T-helper 1 cell treated with Interleukin-12 subunit alpha and Interleukin-12 subunit beta and Interleukin-4 antibody, amounts not matched to agents 30 ng/mL and 1 ng/mL, for 36 hours (primary cell): ENCODE results near the gene REEP5. TPM values are rescaled to one million over a fixed set of nuclear protein-coding genes. Genes with fewer than 3 reads are reported as not detected.
"Not testable (repeated sequence)": the region's sequence is repeated elsewhere in the genome, so short reads cannot be mapped to it uniquely, and the experiment has no call there.

Source experiments
- intact Hi-C: fragments of 100-400 bp; cut with micrococcal nuclease; formaldehyde crosslinking; loops from one replicate; pipeline ENCODE4 v1.15.1; 2024
- total RNA-seq: library from RNA; stranded (reverse); gene quantifications from 2 replicates; pipeline ENCODE4 v1.2.3, GENCODE V29; 2022

The REEP5 gene
- total RNA-seq, 1 donor from 2014 or later = 97.4 TPM

DNA sequence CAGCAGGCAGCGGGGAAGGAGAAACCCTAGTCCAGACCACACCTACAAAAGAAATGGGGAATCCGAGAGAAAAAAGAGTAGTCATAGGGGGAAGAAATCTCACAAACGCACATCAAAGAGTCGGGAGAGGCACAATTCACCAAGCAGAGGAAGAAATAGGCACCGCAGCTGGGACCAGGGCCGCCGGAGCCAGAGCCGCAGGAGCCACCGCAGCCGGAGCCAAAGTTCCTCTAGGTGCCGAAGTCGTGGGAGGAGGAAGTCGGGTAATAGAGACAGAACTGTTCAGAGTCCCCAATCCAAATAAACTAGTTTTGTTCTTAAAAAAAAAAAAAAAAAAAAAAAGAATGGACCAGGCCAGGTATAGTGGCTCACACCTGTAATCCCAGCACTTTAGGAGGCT, 29.3 kb downstream of the REEP5 start:
- intact Hi-C loops = no loop called here

- intact Hi-C loops = not testable (repeated sequence)
These were observed 30.0 kb downstream of the REEP5 start for GRCh38 chr5:112892066-112892465.

- intact Hi-C loops = no loop called here
These were observed 35.1 kb downstream of the REEP5 start for GRCh38 chr5:112886975-112887374.

- intact Hi-C loops = no loop called here
These were observed 37.0 kb downstream of the REEP5 start for GRCh38 chr5:112885001-112885400.

GRCh38 chr5:112883192-112883591, 38.8 kb downstream of the REEP5 start:
- intact Hi-C loops = no loop called here

DNA sequence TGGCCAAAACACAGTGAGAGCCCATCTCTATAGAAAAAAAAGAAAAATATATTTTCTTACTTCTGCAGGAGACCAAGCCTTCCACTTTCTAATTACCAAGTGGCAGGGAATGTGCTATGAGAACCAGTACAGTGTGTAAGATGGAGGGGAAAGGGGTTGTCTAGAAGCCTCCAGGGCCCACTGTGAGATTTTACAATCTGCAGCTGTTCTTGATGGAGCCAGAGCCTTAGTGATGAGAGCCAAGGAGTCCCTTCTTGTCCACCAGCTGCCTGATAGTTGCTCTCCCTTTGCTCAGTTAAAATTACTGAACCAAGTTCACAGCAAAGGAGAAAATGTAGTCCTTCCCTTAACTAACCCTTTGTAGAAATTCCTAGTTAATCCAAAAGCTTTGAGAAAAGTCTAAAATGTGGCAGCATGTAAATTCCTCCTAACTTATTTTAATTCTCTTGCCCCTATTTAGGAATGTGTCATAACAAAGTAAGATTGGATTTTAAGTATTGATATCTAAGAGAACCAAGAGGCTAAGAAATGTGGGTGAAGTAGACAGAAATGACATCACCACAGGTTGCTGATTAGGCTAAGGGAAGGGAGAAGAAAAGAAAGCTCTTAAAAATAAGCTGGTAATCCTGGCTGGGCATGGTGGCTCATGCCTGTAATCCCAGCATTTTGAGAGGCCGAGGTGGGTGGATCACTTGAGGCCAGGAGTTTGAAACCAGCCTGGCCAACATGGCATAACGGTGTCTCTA, 41.6 kb downstream of the REEP5 start:
- intact Hi-C loops = no loop called here

DNA sequence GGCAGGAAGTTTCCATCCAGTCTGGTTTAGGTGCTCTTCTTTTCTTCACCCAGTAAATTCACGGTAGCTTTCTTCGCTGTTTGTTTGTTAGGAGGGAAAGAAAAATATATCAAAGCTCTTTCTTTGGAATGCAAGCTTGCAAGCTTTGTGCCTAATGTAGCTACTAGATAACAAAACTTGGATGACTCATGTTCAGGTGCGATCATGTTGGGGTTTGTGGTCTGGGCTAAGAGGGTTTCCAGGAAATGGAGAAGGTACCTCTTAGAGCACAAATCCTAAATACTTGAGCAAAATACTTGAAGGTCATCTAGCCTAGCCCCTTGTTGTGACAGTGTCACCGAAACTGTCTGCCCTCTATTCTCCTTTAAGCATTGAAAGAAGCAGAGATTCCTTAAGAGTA, 43.3 kb downstream of the REEP5 start:
- intact Hi-C loops = loop anchor here (1.0 to 5.0 kb wide), 7 partner anchors 8 to 172 kb away; partner anchors contain the start of genes DCP2, REEP5 and SRP19

DNA sequence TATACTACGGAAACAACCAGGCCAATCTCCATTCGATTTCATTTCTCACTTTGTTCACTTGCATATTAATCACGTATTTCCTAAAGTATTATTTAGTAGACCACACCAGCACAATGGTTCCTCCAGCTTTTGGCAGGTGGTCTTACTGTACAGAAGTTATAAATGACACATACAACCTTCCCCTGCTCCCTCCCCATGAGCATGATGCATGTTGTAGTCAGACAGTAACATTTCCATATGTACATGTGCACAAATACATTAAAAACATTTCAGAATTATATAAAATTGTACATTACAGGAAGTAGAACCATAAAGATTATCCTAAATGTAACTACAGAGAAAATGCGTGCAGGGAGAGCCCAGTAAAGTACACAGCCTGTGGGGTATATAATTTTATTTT, 43.9 kb downstream of the REEP5 start:
- intact Hi-C loops = loop anchor here (1.0 to 5.0 kb wide), 5 partner anchors 8 to 171 kb away; partner anchors contain the start of genes DCP2 and REEP5

DNA sequence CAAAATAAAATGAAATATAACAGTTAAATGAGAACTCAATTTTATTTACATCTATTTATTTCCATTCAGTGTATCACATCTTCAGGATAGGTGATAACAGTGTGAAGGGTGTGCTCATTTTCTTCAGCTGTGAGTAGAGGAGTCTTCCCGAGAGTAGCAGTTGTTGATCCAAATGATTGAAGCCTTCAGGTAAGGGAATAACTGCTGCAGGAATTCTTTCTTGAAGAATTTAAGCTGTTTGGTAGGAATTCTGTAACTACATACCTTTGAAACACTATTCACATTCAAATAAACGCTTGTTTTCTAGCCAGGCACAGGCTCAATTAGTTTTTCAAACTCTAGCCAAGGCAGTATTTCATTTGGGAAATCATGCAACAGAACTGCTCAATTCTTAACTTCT, 45.7 kb downstream of the REEP5 start:
- intact Hi-C loops = loop anchor here (5.0 kb wide), 1 partner anchor 101 kb away; the partner anchor contains the start of gene DCP2

- intact Hi-C loops = loop anchor here (1.0 kb wide), 1 partner anchor 7 kb away; no protein-coding TSS in a partner anchor
These were observed 51.1 kb downstream of the REEP5 start for GRCh38 chr5:112870966-112871365.

- intact Hi-C loops = loop anchor here (1.0 to 10.0 kb wide), 2 partner anchors 8 to 425 kb away; no protein-coding TSS in a partner anchor
These were observed 52.1 kb downstream of the REEP5 start for GRCh38 chr5:112869948-112870347.

GRCh38 chr5:112867411-112867810, 54.6 kb downstream of the REEP5 start:
- intact Hi-C loops = loop anchor here (10.0 kb wide), 1 partner anchor 427 kb away; no protein-coding TSS in a partner anchor

DNA sequence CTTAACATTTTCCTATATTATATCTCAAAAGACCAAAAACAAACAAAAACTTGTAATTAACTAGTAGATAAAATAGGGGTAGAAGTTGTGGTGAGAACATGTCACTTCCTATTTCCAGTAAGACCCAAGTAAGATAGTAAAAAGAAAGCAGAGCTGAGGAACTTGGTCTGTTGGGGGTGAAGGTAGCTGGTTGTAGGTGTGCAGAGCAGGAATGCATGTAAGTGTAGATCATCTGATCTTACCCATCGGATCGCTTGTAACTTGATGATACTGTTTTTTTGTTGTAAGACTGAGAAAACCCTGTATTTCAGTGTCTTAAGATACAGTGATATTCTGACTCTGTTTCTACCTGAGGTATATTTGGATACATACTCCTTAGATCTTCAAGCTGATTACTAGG, 55.3 kb downstream of the REEP5 start:
- intact Hi-C loops = loop anchor here (10.0 kb wide), 1 partner anchor 428 kb away; no protein-coding TSS in a partner anchor

DNA sequence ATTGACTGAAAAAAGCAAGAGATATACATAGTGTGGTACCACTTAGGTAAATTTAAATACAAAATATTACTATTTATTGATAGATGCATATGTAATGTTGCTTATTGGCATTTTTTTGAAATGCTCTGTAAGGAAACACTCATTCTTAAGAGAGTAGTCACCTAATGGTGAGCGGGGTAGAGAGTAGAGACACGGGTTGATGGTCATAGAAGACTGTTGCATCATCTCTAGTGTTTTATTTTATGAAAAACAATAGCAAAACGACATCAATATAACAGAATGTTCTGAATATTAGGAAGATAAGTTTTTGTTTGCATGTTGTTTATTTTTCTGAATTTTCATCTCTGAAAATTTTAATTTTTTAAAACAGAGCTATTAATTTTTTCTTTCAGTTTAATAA, 56.9 kb downstream of the REEP5 start:
- intact Hi-C loops = loop anchor here (10.0 kb wide), 1 partner anchor 430 kb away; no protein-coding TSS in a partner anchor

GRCh38 chr5:112863549-112863948, 58.5 kb downstream of the REEP5 start:
- intact Hi-C loops = loop anchor here (5.0 to 10.0 kb wide), 5 partner anchors 311 to 1106 kb away; partner anchors contain the start of genes EPB41L4A and NREP

- intact Hi-C loops = loop anchor here (5.0 to 10.0 kb wide), 5 partner anchors 310 to 1105 kb away; partner anchors contain the start of genes EPB41L4A and NREP
These were observed 59.9 kb downstream of the REEP5 start for GRCh38 chr5:112862085-112862484.

DNA sequence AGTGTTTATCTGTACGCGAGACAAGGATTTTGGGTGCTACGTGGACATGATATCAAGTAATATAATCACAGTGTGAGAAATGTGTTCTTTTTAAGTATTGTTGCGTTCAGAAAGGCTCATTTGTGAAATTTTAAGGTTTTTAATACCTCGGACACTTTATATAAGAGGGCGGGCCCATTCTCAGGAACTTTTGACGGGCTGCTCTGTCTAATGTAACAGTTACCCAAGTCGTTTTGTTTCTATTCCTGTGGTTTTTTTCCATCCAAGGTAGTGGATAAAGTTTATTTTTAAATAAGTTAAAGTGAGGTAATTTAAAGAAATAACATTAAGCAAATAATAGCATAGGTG, 60.4 kb downstream of the REEP5 start:
- intact Hi-C loops = loop anchor here (1.0 to 10.0 kb wide), 15 partner anchors 18 to 1769 kb away; partner anchors contain the start of genes DCP2, EPB41L4A, NREP and REEP5

DNA sequence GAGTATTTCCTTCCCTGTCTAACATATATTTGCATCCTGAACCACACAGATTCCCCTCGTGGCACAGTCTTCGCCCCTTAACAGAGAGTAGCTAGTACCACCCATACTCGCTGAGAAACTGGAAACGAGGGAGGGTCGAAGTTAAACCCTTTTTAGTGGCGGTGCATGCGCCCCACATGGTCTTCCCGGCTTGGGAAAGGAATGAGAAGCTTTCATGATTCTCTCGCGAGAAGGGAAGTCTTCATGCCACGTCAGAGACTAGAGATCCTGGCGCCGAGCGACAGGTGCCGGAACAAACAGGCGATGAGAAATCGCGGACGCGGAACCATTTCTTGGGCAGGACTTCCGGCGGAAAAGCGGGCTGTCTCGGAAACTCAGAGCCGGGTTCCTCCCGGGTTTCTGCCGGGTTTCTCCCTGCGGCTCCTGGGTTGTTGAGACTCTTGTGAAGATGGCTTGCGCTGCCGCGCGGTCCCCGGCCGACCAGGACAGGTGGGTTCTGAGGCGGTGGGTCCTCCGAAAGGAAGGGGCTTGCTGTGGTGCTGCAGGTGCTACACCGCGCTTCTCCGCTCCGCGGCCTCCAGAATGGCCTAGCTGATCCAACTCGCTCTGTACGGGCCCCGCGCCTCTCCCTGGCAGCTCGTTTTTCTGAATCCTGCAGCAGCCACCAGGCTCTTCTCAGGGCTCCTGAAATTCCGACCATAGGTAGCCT, 60.9 kb downstream of the REEP5 start, which contains the start of gene SRP19:
Gene SRP19 (plus strand): TSS at position 359 of the 709 bp plus-strand sequence. CDS start 90 bp downstream, at position 449.
- intact Hi-C loops = loop anchor here (1.0 to 10.0 kb wide), 15 partner anchors 18 to 1769 kb away; partner anchors contain the start of genes DCP2, EPB41L4A, NREP and REEP5

- intact Hi-C loops = loop anchor here (2.0 to 10.0 kb wide), 7 partner anchors 162 to 1103 kb away; partner anchors contain the start of genes EPB41L4A, NREP and YTHDC2
These were observed 61.5 kb downstream of the REEP5 start for GRCh38 chr5:112860571-112860928.

GRCh38 chr5:112857866-112858265, 64.2 kb downstream of the REEP5 start:
- intact Hi-C loops = no loop called here

DNA sequence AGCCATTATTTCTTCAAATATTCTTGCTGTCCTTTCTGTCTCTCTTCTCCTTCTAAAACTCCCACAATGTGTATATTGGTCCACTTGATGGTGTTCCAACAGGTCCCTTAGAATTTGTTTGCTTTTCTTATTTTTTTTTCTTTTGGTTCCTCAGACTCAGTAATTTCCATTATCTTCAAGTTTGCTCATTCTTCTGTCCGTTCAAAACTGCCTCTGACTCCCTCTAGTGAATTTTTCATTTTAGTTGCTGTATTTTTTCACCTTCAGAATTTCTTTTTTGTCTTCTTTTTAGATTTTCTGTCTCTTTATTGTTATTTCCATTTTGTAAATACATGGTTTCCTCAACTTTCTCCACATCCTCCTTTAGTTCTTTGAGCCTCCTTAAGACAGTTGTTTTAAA, 67.4 kb downstream of the REEP5 start:
- intact Hi-C loops = no loop called here
